Stimulated activated CD8-positive, alpha-beta memory T cell treated with anti-CD3 and anti-CD28 coated beads, Interleukin-12 subunit alpha, Interleukin-12 subunit beta, amount 100 ng/mL, for 4 hours (primary cell): Measurements from ENCODE around the gene DCAKD.

ENCODE experiments used
- DNase-seq: peaks from one replicate; pipeline ENCODE4 v3.0.0-alpha.2; 2020; ENCODE audit warnings: low read depth

Gene DCAKD

GRCh38 chr17:45030733-45031132, 20.7 kb downstream of the DCAKD start:
- no peak for DNase-seq

DNA sequence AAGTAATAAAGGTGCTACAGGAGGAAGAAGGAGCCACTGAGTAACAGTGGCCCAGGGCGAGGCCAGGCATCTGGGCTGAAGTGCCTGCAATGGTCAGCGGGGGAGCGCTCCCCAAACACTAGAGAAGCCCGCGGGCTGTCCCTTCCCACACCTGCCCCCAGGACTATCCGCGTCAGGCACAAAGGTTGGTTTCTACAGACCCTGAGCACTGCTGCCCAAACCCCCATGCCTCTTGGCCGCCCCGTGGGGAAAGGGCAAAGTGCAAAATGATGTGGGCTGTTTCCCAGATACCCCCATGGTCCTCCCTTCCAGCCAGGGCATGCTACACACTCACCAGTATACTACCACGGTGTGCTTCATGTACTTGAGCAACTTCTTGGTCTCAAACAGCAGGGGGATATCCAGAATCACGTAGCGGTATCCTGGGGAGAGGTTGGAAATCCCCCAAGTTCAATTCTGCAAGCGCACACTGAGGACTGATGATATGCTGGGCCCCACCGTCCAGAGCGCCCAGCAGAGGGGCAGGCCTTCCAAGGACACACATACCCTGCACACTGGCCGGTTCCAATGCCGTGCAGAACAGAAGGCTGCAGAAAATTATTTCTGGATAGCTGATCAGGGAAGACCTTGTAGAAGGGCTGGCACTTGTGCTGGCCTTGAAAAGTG, 21.5 kb downstream of the DCAKD start:
- no peak for DNase-seq

GRCh38 chr17:45029096-45029495, 22.3 kb downstream of the DCAKD start:
- DNase-seq, result no peak

- no peak for DNase-seq
Measured at GRCh38 chr17:45022655-45023339, 28.6 kb downstream of the DCAKD start.

DNA sequence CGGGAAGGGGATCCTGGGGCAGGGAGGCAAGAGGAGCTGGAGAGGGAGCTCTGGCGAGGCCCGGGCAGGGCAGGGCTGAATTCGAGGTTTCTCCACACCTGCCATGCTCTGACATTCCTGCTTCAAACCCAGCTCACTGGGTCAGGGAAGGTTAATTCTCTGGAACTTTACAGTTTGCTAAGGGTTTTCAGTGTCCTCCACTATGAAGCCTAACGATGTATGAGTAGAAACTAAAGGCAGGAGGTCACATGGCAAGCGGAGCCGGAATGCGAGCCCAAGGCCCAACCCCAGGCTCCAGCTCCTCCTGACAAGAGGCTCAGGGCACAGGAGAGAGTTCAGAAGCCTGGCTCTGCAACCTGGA, 29.2 kb downstream of the DCAKD start:
- no peak for DNase-seq

GRCh38 chr17:45021607-45022287, 29.7 kb downstream of the DCAKD start:
- DNase-seq, result peak; percentile 54

DNA sequence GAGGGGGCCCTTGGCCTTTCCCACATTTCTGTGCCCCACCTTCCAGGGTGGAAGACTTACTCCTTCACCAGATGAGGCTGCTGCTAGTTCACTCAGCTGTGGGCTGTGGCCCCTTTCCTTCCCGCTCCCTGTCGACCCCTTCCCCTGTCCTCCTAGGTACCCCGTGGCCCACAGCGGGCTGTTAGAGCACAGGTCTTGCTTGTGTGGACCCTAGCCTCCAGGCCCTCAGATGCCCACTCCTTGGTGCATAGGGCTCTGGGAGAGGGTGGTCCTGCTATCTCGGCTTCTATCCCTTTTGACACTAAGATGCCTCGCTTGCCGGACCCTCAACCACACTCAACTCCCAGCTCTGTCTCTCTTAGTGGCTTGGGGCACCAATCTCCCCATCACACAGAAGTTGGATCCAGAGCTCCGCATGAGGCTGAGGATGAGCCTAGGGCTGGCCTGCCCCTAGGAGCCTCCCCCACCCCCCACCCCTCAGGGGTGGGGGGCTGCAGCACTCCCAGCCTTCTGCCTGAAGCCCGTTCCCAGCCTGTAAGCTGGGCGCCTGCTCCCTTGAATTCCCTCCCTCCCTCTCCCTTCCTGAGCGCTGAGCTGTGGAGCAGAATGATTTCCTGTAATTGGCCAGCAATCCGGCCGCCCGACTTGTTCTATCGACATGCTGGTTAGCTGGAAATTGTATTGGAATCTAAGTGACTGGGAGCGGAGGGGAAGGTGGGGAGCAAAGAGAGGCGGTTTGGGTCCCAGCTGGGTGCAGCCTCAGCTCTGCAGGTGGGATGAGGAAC, 30.9 kb downstream of the DCAKD start:
- DNase-seq, result no peak

GRCh38 chr17:45018848-45019711, 32.4 kb downstream of the DCAKD start:
- DNase-seq, result peak; percentile 19

DNA sequence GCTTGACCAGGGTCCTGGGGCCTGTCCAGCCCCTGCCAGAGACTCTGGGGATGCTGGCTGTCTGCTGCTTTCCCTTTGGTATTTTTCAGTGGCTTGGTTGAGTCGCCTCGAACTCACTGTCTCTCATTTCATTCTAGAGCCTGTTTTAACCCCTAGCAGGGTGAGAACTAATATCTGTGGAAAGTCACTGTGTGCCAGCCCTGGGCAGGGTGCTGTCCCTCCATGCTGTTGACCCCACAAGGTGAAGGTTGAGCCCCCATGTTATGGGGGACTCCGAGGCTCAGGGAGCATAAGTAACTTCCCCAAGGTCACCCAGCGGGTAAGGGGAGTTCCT, 33.0 kb downstream of the DCAKD start:
- no peak for DNase-seq

- no peak for DNase-seq
Measured at GRCh38 chr17:45016823-45017222, 34.6 kb downstream of the DCAKD start.

DNA sequence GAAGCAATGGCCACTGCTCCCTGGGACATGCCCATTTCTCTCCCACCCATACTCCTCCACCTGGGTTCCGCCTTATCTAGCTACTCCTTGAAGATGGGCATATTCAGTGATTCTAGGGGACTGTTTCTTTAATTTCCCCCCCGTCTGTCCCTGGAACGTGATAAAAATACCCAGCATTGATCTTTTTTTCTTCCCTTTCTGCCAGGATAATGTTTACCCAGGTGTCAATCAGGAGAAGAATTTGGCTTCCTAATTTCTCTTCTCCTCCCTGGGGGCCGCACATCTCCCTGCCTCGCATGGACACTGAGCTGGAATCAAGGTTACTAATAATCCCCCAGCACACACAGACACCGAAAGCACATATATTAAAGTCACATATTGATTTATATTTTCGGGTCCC, 35.2 kb downstream of the DCAKD start:
- DNase-seq, result no peak

GRCh38 chr17:45013021-45013997, 38.1 kb downstream of the DCAKD start:
- no peak for DNase-seq

GRCh38 chr17:45011767-45012166, 39.7 kb downstream of the DCAKD start:
- no peak for DNase-seq

GRCh38 chr17:45009676-45010467, 41.6 kb downstream of the DCAKD start:
- no peak for DNase-seq

GRCh38 chr17:45008216-45008615, 43.2 kb downstream of the DCAKD start:
- no peak for DNase-seq

- DNase-seq, result no peak
Measured at GRCh38 chr17:45006927-45007461, 44.4 kb downstream of the DCAKD start.

DNA sequence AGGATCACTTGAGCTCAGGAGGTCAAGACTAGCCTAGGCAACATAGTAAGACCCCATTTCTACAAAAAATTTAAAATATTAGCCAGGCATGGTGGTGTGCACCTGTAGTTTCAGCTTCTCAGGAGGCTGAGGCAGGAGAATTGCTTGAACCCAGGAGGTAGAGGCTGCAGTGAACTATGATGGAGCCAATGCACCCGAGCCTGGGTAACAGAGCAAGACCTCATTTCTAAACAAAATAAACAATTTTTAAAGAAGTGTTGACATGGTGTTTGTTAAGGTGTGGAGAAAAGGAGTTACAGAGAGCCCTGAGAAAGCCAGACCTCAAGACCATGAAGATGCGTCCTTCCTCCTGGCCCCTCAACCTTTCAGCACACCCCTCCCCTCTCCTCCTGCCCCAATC, 45.7 kb downstream of the DCAKD start:
- no peak for DNase-seq

DNA sequence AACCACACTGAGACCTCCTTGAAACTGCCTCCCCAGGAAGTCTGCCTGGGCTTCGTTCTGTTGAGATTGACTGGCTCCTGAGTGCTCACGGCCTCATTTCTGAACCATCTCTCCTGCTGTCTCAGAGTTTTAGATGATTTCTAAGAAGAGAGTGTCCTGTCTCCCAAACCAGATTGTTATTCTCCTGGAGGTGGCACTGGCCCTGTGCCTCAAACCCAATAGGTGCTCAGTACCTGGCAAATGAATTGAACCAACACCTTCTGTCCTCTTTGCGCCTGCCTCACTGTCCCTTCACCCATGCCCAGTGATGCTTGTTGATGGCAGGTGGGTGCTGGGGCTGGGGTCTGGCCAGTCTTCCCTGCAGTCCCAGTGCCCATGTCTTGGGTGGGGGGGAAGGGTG, 47.0 kb downstream of the DCAKD start:
- DNase-seq, result no peak

DNA sequence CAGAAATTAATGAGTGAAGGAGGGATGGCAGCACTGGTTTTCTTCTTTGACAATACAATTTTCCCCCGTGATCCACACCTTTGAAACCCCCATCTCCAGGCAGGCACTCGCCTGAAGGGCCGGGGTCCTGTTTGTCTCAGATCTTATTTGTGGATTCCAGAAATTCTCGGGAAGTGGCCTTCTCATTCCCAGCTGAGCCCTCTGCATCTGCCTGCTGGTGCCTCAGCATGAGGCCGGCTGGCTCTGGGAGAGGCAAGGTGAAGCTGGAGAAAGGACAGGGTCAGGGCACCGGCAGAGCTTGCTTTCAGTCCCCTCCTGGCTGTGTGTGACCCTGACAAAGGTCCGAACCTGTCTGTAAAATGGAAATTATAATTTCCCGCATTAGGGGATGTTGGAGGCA, 47.6 kb downstream of the DCAKD start:
- no peak for DNase-seq

- DNase-seq, result no peak
Measured at GRCh38 chr17:45001310-45001709, 50.1 kb downstream of the DCAKD start.
